Measurements from ENCODE around the gene SORBS1. TPM values are rescaled to one million over a fixed set of nuclear protein-coding genes. Genes with fewer than 3 reads are reported as not detected.

The SORBS1 gene
- total and polyA plus RNA-seq, 4 donors, result 33.2 to 71.3 (median 44.1) TPM

- H3K36me3 ChIP-seq (ENCODE audit: control insufficient read depth in 4 of 4, insufficient read depth in 3 of 4, low read depth in 1 of 4, low read length in 3 of 4), result peaks cover 3 to 13% (median 8%) of the 10 kb centered on the region in 4 donors
- no peak for DNase-seq (ENCODE audit: low spot score)
- no peak overlapping the region for H3K27ac ChIP-seq (ENCODE audit: low read depth in 1 of 2, low read length in 2 of 2)
- H3K4me3 ChIP-seq (ENCODE audit: low read depth in 1 of 3, low read length in 3 of 3), result no peak overlapping the region
- no peaks in the 10 kb centered on the region for H3K27me3 ChIP-seq (ENCODE audit: control insufficient read depth in 4 of 4, insufficient read depth in 4 of 4, low read length in 3 of 4)
- H3K9me3 ChIP-seq (ENCODE audit: control insufficient read depth in 4 of 4, low read length in 3 of 4), result no peaks in the 10 kb centered on the region
- no peak for TF ChIP-seq RXRA (IDR thresholded peaks at IDR 0.05)
- TF ChIP-seq, protein P1, sequence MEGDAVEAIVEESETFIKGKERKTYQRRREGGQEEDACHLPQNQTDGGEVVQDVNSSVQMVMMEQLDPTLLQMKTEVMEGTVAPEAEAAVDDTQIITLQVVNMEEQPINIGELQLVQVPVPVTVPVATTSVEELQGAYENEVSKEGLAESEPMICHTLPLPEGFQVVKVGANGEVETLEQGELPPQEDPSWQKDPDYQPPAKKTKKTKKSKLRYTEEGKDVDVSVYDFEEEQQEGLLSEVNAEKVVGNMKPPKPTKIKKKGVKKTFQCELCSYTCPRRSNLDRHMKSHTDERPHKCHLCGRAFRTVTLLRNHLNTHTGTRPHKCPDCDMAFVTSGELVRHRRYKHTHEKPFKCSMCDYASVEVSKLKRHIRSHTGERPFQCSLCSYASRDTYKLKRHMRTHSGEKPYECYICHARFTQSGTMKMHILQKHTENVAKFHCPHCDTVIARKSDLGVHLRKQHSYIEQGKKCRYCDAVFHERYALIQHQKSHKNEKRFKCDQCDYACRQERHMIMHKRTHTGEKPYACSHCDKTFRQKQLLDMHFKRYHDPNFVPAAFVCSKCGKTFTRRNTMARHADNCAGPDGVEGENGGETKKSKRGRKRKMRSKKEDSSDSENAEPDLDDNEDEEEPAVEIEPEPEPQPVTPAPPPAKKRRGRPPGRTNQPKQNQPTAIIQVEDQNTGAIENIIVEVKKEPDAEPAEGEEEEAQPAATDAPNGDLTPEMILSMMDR (IDR thresholded peaks at IDR 0.05; ENCODE audit: low read depth, low read length, missing input control), result no peak
- no peak for TF ChIP-seq JUND (IDR thresholded peaks at IDR 0.05)
- no peak for TF ChIP-seq FOXA1 (IDR thresholded peaks at IDR 0.05)
- no peak for TF ChIP-seq GABPA (IDR thresholded peaks at IDR 0.05 in 1 of 2, conservative IDR thresholded peaks at IDR 0.05 in 1 of 2)
- no peak for TF ChIP-seq REST (IDR thresholded peaks at IDR 0.05)
- TF ChIP-seq TAF1 (conservative IDR thresholded peaks at IDR 0.05), result no peak
- no peak for TF ChIP-seq HNF4A (conservative IDR thresholded peaks at IDR 0.05)
- TF ChIP-seq ZBTB33 (IDR thresholded peaks at IDR 0.05), result no peak
- TF ChIP-seq, protein P2, sequence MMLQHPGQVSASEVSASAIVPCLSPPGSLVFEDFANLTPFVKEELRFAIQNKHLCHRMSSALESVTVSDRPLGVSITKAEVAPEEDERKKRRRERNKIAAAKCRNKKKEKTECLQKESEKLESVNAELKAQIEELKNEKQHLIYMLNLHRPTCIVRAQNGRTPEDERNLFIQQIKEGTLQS (IDR thresholded peaks at IDR 0.05), result no peak
- TF ChIP-seq SP1 (IDR thresholded peaks at IDR 0.05), result no peak
- no peak for TF ChIP-seq FOXA2 (IDR thresholded peaks at IDR 0.05)
- TF ChIP-seq YY1 (IDR thresholded peaks at IDR 0.05), result no peak
- TF ChIP-seq MAX (IDR thresholded peaks at IDR 0.05), result no peak
- no peak for TF ChIP-seq RAD21 (IDR thresholded peaks at IDR 0.05)
- no peak for TF ChIP-seq HNF4G (IDR thresholded peaks at IDR 0.05)
- TF ChIP-seq NR2F2 (IDR thresholded peaks at IDR 0.05), result no peak
- no peak for TF ChIP-seq EGR1 (IDR thresholded peaks at IDR 0.05; ENCODE audit: low read depth in 2 of 2)
- H3K4me1 ChIP-seq (ENCODE audit: control insufficient read depth in 4 of 4, insufficient read depth in 4 of 4, low read length in 3 of 4), result peaks cover 0 to 7% (median 4%) of the 10 kb centered on the region in 4 donors
- 76% methylated on average over 6 of the region's 6 CpGs for WGBS
- H3K9ac ChIP-seq (ENCODE audit: low read depth in 1 of 2, low read length in 2 of 2), result no peak overlapping the region
Measured at GRCh38 chr10:95312257-95312656, 248.9 kb downstream of the SORBS1 start.

Data from liver (tissue), 9 donors.